Measurements from ENCODE around the gene PSMC3.
A peak's percentile ranks its signal among the peaks of the same experiment; 100 is the strongest.

Gene PSMC3

GRCh38 chr11:47411884-47412746, 14.1 kb downstream of the PSMC3 start:
- DNase-seq, result no peak

DNA sequence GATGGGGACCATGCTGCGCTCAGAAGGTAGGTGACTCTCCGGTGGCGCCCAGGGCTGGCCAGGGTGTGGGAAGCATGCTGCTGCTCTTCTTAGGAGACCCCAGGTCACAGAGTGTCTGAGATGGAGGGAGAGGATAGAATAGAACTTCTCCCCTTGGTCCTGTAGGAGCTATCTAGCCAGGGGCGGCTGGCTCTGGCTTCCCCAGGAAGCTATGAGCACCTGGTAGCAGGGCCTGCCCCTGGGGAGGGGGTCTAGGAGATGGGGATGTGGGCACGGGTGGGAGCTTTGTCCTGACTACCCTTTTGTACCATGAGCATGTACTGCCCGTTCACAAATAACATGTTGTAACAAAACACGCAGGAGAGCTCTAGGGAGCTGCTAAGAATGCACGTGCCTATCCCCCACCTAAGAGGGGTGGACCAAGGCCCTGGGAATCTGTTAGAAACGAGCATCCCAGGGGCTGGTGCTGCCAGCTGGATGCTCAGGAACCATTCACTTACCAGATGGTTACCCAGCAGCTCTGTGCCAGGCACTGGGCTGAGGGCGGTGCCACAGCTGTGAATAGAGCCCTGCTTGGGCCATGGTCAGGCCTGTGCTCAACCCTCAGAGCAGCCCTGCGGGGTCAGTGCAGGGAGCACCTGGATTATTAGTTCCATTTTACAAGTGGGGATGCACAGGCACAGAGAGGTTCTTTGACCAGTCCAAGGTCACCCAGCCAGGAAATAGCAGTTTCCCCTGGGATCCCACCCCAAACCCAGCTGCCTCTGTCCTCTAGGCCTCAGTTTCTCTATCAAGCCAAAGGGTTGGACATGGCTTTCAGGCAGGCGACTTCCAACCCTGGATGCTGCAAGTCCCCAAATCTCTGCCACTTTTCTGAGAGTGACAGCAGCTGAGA, 15.6 kb downstream of the PSMC3 start:
- no peak for DNase-seq

- no peak for DNase-seq
These were observed 16.5 kb downstream of the PSMC3 start for GRCh38 chr11:47409440-47410369.

DNA sequence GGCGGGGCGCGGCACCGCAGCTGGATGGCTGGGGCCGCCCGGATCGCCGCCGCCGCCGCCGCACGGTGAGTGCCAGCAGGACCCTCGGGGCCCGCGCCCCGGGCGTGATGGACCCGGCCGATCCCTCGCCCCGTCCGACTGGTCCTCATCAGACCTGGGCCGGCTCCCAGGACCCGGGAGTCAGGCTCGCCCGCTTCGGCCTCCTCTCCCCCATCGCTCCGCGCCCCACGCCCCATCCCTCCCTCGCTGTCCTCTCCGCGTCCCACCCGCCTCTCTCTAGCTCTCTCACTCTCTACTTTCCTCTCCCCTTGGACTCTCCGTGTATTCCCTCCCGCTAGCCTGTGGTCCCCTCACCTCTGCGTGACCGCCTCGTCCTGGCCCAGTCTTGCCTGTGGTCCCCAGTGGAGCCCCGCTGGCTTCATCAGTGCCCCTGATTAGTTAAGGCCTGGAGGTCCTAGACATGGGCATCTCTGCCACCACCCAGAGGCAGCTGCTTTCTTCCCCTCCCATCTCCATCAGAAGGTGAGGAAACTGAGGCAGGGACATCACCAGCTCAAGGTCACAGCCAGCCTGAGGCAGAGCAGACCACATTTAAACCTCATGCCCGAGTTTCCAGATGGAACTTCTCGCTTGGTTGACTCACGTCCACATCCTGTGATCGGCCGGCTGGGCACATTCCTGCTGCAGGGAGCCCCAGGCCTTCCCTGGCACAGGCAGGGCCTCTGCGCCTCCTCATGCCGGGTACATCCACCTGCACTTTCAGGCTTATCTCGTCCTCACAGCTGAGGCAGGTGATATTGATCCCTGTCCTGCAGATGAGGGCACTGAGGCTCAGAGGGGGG, 17.4 kb downstream of the PSMC3 start:
- DNase-seq, result no peak

DNA sequence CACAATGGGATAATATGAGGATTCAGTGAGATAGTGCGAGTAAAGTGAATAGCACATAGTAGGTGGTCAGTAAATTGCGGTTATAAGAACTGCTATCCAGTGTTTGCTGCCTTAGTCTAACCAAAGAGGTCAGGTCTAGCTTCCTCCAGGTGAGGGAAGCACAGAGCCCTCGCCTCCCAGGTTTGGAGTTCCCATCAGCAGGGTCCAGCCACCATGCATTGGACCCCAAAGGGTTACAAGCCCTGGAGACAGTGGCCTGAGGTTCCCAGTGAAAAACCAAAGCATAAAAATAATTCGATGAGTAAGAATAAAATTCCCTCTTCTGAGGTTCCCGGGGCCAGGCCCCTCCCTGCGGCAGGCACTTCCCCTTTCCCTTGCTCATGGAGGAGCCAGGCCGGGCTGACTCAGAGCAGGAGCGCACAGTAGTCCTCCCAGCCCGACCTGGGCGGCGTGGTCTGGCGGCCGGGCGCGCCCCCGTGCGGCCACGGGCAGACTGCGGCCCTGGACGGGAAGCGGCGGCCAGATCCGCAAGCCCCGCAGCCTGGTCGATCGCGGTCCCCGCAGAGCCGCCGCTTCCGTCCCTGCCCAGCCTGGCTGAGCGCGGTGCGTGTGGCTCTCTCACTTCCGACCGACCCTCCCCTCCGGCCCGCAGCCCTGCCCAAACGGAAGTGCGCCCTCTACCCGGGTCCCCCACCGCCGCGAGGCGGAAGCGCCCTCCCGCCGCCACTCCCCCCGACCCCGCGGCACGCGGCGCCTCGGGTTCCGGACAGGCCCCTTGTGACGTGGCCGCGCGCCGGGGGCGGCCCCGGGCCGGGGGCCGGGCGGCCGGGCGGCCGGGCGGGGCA, 18.3 kb downstream of the PSMC3 start, which contains the start of gene SLC39A13:
Gene SLC39A13, plus strand, starts transcription at position 845 of the 845 bp plus-strand sequence. CDS start 1,505 bp downstream, outside the sequence.
- peak; percentile 85 for DNase-seq

DNA sequence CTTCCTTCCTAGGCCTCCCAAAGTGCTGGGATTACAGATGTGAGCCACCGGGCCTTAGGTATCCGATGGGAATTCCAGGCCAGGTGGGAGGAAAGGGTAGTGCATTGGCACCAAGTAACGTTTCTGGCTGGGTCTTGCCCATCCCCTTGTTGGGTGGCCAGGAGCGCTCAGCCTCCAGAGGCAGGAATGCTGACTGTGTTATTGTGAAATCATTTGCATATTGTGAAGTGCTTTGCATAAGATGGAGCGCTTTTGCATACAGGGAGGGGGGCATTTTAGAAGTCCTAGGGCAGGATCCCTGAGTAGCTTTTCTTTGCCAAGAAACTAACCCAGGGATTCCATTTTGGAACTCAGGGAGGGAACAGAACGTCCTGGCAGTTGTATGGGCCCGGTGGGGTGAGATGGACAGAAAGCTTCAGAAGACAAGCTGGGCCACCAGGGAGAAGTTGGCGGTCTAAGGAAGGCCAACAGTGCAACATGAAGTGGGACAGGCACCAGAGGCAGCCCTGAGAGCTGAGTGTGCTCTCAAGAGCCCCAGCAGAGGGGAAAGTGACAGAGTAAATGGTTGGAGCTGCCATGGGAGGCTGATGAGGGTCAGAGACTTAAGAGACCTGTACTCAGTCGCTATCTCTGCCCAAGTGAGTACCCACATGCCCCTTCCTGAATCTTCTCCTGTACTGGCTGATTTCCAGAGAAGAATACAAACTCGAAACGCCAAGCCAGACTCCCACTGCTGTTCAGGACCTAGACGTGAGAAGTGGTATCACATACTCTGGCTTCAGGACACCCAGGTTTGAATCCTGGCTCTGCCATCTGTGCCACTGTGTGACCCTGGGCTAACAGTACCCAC, 19.1 kb downstream of the PSMC3 start:
- DNase-seq, result no peak

DNA sequence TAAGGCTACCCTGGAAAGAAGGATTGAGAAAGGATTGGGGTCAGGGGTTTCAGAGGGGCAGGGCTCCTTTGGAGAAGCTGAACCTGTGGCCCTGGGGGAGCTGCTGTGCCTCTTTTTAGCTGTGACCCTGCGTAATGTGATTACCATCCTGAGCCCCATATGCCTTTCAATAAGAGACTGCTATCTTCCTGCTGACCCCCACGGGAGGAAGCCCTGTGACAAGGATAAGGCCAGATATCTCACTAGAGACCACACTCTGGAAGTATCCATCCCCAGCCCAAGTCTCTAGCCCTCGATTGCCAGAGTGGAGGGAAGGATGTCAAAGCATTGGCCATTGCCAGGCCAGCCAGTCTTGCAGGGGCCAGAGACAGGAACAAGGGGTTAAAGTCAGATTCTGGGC, 22.7 kb downstream of the PSMC3 start:
- DNase-seq, result no peak

GRCh38 chr11:47403135-47403534, 23.1 kb downstream of the PSMC3 start:
- DNase-seq, result no peak

DNA sequence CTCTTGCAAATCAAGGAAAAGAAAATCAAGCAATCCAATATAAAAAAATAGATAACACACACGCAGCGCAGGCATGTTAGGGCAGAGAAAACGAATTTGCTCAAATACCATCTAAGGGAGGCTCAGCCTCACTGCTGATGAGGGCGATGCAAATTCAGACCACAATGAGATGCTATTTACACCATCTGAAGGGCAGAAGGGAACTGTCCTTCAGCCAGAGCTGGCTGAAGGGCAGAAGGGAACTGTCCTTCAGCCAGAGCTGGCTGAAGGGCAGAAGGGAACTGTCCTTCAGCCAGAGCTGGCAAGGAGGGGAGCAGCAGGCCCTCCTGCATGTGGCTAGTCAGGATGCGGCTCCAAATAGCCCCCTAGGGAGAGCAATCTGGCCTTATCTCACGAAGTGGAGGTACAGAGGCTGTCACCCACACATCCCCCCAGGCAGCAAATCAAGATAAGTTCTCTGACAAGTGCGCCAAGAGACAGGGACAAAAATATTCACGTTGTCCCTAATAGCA, 25.4 kb downstream of the PSMC3 start:
- DNase-seq, result no peak

- DNase-seq, result no peak
These were observed 26.1 kb downstream of the PSMC3 start for GRCh38 chr11:47399860-47400767.

DNA sequence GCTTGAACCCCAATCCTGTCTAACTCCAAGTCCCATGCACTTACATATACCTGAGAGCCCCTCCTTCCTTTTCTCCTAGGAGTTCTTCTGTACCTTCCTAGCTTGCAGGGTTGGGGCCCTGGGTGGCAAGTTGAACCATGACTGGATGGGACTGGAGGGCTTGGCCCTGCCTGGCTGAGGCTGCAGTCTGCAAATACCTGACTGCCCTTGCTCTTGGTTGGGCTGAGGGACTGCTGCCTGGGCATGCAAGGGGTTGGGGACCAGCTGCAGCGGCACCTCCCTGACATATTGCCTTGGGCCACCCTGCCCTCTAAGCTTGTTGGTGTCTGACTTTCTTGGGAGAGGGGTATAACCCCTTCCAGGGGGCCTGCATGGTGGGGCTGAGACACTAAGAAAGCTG, 27.7 kb downstream of the PSMC3 start:
- no peak for DNase-seq

GRCh38 chr11:47398011-47398410, 28.2 kb downstream of the PSMC3 start:
- no peak for DNase-seq

- no peak for DNase-seq
These were observed 30.3 kb downstream of the PSMC3 start for GRCh38 chr11:47396049-47396320.

- no peak for DNase-seq
These were observed 30.8 kb downstream of the PSMC3 start for GRCh38 chr11:47395223-47396048.

DNA sequence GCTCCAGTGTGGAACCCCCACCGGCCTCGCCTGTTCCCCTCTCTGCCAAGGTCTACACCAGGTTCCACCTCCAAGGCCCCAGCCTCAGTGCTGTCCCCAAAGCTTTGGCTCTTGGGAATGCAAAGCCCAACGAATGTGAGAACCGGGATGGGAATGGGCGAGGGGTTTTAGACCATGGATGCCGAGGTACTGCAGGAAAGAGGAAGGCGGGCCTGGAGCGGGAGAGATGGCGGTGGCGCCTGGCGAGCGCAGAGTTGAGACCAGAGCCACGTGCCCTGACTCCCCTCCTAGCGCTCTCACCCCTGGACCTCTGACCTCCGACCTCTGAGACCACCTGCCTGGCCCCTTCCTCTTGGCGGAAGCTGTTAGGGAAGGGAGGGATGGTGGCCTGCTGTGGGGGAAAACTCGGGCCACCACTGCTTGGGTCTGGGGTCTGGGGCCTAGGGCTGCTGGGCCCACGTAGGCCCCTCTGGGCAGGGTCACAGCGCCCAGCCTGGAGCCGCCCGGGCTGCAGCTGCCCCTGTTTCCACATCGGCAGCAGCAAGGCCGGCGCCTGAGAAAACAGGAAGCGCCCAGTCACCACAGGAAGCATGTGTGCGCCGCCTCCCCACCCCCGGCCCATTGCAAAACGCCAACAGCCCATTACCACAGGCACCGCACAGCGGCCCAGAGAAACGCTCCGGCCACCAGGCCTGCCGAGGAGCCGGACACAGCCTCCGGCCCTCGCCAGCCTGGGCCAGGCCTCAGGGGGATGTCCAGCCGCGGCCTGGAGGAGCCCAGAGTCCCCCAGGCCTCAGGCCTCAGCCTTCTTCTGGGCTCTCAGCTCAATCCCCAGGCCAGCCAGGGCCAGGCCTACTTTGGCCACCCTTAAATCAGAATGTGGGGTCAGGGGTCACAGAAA, 31.7 kb downstream of the PSMC3 start:
- DNase-seq, result no peak

GRCh38 chr11:47394050-47394321, 32.3 kb downstream of the PSMC3 start:
- no peak for DNase-seq

Measured in NCI-H748 treated with DMSO at 0.1 percent for 48 hours (cell line).